Measurements from ENCODE around the gene METRN. TPM values are rescaled to one million over a fixed set of nuclear protein-coding genes. Genes with fewer than 3 reads are reported as not detected.

The METRN gene
- 15.5 and 41.9 TPM in 2 replicates for total RNA-seq

DNA sequence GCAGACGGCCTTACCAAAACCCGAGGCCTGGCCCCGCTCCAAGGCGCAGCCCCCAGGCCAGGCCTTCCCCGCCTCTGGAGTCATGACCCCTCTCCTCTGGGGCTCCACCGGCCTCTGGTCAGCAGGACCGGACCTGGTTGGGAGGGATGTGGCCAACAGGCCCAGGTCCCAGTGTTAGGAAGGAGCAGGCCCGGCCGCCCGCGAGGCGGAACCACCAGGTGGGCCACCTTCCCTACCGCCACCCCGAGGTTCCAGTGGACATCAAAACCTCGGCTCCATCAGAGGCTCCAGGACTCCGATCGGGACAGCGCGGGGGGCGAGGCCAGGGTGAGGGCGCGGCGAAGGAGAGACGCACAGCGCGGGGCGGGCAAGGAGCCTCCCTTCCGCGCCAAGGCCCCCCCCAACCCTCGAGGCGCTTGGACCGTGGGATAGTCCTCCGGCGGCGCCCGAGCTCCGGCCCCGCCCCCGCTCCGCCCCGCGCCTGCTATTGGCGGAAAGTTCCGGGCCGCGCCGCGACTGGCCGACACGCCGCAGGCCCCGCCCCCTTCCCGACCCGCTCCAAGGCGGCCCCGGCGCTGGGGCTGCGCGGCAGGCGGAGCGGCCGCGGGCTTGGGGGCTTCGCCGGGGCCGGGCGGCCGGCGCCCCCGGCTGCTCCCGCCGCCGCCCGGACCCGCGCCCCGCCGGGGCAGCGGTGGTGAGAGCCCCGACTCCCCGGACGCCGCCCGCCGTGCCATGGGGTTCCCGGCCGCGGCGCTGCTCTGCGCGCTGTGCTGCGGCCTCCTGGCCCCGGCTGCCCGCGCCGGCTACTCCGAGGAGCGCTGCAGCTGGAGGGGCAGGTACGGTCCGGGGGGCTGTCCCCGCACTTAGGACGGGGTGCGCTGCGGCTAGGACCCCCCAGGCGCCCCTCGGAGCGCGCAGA lies at the start of gene METRN:
METRN (plus strand) TSS at position 561 of the 919 bp plus-strand sequence; CDS start at position 733, 172 bp downstream.

DNA sequence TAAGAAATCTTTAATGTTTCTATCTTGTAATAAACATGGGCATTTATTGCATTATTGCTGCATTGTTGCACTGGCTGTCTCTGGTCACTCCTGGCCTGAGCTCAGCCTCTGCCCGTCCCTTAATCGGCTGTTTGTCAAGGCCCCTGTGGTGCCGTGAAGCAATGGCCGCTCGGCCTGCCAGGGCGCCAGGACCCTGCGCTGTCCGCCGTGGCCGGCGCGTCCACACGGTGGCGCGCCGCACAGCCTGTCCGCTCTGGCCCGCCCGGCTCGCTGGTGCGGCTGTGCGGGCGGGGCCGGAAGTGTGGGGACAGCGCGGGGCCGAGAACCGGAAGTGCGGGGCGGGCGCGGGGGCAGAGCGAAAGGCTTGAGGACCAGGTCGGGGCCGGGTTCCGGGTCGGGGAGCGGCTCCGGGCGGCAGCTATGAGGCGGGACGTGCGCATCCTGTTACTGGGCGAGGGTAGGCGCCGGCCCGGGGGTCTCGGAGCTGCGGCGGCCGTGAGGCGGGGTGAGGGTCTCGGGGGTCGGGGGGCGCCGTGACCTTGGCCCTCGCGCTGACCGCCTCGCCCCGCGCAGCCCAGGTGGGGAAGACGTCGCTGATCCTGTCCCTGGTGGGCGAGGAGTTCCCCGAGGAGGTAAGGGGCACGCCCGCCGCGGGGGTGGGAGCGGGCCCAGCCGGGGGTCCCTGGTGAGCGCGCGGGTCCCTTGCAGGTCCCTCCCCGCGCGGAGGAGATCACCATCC lies 47.0 kb upstream of the METRN start, which contains the start of gene RHOT2:
RHOT2 (plus strand) TSS at position 353 of the 739 bp plus-strand sequence; CDS start at position 421, 68 bp downstream.

DNA sequence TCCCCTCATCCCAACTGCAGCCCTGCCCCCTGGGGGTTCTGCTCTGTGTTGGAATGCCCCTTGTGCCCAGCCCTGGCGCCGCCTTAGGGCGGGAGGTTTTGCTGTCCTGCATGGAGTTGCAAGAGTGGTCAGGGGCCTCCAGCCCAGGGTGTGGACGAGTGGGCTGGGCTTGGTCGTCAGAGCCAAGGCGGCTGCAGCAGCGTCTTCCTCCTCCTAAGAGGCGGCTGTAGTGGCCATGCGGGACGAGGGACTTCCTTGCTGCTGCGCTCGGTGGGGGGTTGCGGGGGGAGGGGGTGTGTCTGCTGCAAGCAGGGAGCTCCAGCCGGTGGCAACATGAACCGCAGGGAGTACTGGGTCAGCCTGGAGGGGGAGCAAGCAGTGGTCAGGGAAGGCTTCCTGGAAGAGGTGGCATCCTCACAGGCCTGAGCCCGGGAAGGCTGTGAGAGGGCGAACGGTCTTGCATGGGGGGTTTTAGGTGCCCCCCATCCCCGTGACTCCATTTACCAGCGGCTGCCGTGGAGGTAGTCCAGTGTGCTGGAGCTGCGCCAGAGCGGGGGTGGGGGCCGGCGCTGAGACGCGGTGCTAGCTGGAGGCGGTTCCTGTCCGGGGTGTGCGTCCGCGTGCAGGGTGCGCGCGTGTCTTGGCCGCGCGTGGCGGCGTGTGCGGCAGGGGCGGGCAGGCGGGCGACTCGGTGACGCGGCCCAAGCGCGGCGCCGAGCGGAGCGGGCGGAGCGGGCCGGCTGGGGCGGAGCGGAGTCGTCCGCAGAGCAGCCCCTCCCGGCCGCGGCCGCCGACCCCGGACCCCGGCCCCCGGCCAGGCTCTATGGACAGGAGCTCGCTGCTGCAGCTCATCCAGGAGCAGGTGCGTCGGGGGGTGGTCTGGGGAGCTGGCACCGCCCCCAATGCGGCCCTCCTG lies 39.7 kb upstream of the METRN start, which contains the start of gene RHBDL1:
RHBDL1 (plus strand) TSS at position 704 of the 916 bp plus-strand sequence; CDS start at position 824, 120 bp downstream.

DNA sequence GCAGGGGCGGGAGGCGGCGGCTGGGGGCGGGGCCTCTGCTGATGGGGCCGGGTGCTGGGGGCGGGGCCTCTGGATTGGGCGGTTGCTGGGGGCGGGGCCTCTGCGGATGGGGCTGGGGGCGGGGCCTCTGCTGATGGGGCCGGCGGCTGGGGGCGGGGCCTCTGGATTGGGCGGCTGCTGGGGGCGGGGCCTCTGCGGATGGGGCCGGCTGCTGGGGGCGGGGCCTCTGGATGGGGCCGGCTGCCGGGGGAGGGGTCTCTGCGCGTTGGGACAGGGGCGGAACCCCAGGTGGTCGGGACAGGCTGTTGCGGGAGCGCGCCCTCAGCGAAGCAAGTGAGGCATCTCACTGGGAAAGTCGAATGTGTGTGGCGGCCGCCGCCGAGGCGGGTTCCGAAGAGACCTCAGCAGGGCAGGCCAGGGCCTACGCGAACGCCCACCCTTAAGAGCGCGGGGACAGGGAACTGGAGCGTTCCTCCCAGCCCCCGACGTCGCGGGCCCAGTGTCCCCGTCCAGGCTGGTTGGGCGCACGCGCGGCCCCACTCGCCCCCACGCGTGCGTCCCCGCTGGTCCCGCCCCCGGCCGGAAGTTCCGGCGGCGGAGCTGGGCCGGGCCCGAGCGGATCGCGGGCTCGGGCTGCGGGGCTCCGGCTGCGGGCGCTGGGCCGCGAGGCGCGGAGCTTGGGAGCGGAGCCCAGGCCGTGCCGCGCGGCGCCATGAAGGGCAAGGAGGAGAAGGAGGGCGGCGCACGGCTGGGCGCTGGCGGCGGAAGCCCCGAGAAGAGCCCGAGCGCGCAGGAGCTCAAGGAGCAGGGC lies 34.9 kb upstream of the METRN start, which contains the start of gene STUB1:
STUB1 (plus strand) TSS at position 597 of the 811 bp plus-strand sequence; CDS start at position 713, 116 bp downstream.

DNA sequence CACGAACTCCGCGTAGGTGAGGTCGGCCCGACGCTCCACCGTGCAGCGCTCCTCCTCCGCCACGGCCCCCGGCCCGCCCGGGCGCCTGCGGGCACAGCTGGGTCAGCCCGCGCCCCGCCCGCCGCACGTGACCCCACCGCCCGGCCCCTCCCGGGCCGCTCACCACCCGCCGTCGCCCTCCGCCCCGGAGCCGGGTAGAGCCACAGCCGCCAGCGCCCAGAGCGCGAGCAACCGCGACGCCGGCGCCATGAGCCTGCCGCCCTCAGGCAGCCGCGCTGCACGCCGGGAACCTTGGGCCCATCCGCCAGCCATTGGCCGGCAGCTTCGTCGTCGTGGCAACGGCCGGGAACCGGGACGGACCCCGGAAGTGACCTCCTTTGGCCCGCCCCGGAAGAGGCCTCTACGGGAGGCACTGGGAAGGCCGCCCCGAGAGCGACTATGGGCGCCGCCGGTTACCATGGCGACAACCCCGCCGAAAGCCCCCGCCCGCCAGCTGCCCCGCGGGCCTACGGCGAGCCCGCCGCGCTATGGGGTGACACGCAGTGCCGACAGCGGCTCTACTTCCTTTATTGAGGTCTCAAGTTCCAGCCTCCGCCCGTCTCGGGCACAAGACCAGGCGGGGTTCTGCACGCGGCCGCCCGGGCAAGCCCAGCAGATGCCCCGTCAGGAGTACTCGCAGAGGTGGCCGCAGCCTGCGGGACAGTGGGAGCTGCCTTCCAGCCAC lies 30.7 kb upstream of the METRN start, which contains the start of gene JMJD8:
JMJD8 (minus strand) TSS at position 264 of the 724 bp plus-strand sequence; CDS start at position 249, 15 bp downstream.

DNA sequence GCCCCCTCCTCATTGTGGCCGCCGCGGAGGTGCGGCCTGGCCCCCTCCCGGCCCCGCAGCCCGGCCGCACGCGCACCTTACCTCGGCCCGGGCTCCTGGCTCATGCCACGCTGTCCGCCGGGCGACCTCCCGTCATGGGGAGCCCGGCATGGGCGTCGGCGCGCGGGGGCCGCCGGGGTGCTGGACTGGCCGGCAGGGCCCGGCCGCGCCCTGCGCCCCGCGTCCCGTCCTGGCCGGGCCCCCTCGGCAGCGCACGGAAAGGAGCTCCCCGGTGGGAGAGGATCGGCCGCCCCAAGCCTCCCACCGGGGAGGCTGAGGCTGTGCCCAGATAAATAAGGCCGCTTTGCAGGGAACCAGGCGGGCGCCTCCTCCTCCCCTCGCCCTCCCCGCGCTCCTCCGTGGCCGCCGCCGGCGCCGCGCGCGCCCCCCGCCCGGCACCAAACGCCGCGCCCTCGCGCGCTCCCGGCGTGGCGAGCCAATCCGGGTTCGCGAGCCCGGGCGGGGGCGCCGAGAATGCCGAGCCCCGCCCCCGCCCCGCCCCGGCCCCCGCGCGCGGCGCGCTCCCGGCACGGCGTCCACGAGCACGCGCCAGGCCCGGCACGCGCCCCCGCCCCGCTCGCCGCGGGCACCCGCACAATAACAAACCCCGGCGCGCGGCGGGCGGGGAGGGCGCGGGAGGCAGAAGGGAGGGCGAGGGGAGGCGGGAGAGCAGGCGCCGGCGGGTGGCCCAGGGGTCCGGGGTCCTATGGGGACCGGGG lies 9.3 kb upstream of the METRN start, which contains the start of gene FBXL16:
FBXL16 (minus strand) TSS at position 371 of the 758 bp plus-strand sequence. CDS start 8,396 bp downstream, outside the sequence.

DNA sequence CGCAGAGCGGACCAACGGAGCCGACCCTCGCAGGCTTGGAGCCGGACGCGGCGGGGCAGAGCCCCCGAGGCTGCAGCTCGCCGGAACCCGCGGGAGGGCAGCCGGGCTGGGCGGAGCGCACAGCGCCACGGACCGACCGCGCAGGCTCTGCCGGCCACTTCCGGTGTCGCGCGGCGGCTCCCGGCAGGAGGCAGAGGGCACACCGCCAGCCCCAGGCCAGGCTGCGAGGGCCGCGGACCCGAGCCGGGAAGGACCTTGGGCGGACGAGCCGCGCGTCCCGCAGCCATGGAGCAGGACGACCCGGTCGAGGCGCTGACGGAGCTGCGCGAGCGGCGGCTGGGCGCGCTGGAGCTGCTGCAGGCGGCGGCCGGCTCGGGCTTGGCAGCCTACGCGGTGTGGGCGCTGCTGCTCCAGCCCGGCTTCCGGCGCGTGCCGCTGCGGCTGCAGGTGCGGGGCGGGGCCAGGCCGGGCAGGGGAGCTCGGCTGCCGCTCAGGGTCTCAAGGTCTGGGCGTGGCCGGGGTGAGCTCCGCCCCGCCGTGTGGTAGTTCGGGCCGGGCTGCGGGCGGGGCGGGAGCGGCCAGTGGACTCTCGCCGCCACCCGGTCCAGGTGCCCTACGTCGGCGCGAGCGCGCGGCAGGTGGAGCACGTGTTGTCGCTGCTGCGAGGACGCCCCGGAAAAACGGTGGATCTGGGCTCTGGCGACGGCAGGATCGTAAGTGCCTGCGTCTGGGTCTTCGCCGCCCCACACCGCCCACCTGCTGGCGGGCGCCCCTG lies 6.3 kb downstream of the METRN start, which contains the start of gene ANTKMT:
ANTKMT (plus strand) TSS at position 157 of the 775 bp plus-strand sequence; CDS start at position 286, 129 bp downstream.

DNA sequence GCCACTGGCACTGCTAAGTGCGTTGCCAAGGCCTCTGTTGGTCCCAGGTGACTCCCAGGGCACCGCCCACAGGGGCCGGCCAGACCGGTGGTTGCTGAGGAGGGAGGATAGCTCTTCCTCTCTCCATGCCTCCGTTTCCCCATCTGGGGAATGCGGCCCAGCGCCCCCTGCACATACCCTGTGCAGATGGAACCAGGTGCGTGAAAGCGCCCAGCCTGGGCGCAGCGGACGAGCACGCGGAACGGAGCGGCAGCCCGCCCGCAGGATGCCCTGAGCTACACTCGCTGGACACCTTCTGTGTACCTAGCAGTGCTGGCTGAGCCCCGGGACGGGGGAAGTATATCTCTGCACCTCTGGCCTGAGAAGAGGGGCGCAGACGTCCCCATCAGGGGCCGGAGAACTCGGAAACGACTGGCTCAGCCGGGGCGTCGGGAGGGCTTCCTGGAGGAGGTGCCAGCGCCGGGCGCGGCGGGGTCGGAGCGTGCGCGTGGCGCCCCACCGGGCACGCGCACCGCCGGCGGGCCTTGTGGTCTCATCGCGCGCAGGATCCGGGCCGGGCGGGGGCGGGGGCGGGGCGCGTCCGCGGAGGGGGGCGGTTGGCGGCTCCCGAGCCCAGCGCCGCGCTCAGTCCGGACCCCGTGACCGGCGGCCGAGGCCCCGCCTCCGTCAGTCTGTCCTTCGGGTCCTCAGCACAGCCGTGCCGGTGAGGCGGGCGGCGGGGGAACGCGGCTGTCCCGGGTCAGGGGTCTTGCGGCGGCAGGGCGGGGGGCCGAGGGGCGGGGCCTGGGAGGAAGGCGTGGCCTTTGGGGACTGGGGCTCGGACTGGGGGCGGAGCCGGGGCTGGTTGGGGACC lies 11.7 kb downstream of the METRN start, which contains the start of the genes CCDC78 and HAGHL:
CCDC78 (minus strand) TSS at position 6 of the 853 bp plus-strand sequence. CDS start 76 bp downstream, outside the sequence.
HAGHL (plus strand) TSS at position 669 of the 853 bp plus-strand sequence. CDS start 404 bp downstream, outside the sequence.

DNA sequence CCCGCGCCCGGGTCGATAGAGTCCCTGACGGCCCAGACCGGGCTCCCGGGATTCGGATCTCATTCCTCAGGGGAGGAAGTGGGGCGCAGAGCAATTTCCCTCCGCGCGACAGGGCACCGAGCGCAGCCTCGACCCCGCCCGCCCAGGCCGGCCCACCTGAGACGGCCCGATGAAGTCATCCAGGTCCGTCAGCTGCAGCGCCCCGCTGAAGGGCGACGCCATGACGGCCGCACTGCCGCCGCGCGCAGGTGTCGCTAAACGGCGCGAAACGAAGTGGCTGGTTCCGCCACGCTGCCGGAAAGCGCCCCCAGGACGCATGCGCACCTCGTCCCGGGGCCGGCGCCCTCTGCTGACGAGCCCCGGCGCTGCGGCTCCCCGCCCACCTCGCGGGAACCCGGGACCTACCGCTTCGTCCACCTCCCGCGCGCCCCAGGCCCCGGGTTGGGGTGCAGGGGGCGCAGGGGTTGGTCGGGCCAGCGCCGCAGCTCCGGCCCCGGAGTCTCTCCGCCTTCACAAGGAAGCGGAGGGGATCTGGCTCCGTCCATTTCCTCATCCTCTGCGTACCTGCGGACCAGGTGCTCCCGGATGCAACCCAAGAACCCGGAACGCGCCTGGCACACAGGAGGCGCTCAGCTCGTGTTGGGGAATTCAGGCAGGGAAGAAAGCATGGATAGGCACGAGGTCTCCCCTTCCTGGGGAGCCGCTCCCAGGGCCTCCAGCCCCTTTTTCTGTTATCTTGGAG lies 26.0 kb downstream of the METRN start, which contains the start of gene CIAO3:
CIAO3 (minus strand) TSS at position 234 of the 742 bp plus-strand sequence; CDS start at position 222, 12 bp downstream.

DNA sequence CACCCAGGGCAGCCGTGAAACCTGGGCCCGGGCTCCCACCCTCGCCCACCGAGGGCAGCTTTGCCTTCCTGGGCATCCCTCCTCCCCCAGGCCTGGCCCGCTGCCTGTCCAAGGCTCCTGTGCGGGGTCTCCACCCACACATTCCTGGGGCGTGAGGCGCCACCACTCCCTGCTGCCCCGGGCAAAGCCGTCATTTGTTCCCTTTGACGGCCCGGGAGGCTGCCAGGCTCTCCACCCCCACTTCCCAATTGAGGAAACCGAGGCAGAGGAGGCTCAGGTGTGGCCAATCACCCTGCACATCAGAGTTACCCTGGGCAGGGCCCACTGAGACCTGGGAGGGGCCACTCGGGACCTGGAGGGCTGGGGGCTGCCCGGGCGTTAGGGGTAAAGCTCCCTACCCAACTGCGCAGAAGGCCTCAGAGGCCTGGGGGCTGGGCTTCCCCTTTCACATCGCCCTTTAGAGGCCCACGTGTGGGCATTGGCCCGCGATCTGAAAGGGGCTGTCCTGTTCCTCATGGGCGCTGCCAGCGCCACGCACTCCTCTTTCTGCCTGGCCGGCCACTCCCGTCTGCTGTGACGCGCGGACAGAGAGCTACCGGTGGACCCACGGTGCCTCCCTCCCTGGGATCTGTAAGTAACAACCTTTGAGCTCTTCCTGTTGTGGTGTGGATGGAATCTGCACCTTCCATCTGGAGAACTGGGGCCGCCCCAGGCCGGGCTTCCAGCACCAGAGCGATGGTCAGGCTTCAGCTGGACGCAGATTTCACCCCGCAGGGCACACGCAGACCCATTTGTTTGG lies 45.8 kb downstream of the METRN start, which contains the start of gene MSLN:
MSLN (plus strand) TSS at position 190 of the 799 bp plus-strand sequence. CDS start 1,947 bp downstream, outside the sequence.

Other genes with a start within 250 kb of the METRN start
- gene CAPN15, start 187.4 kb upstream of the METRN start, total RNA-seq, result 30.2 and 41.9 TPM in 2 replicates
- under 0.01 TPM in 1 of 2 replicates, not detected in the other for gene PRR35, start 154.7 kb upstream of the METRN start, total RNA-seq
- gene NHLRC4, start 148.1 kb upstream of the METRN start, total RNA-seq, result 1.6 and 2.0 TPM in 2 replicates
- 23.1 and 24.2 TPM in 2 replicates for gene PIGQ, start 145.2 kb upstream of the METRN start, total RNA-seq
- gene RAB40C, start 125.1 kb upstream of the METRN start, total RNA-seq, result 8.4 and 11.1 TPM in 2 replicates
- 0.15 TPM in 1 of 2 replicates, not detected in the other for gene WFIKKN1, start 84.1 kb upstream of the METRN start, total RNA-seq
- gene METTL26, start 78.8 kb upstream of the METRN start, total RNA-seq, result 68.7 and 115 TPM in 2 replicates
- gene MCRIP2, start 73.3 kb upstream of the METRN start, total RNA-seq, result 22.6 and 23.7 TPM in 2 replicates
- gene WDR90, start 65.8 kb upstream of the METRN start, total RNA-seq, result 8.8 and 9.4 TPM in 2 replicates
- gene RHOT2, start 47.0 kb upstream of the METRN start, total RNA-seq, result 32.1 and 35.7 TPM in 2 replicates
- 0.30 and 0.65 TPM in 2 replicates for gene RHBDL1, start 39.4 kb upstream of the METRN start, total RNA-seq
- gene STUB1, start 34.7 kb upstream of the METRN start, total RNA-seq, result 139 and 144 TPM in 2 replicates
- 22.0 and 29.6 TPM in 2 replicates for gene JMJD8, start 30.8 kb upstream of the METRN start, total RNA-seq
- 2.6 TPM in 2 replicates for gene WDR24, start 24.7 kb upstream of the METRN start, total RNA-seq
- 0.32 TPM in 1 of 2 replicates, not detected in the other for gene FBXL16, start 9.3 kb upstream of the METRN start, total RNA-seq
- gene ANTKMT, start 6.0 kb downstream of the METRN start, total RNA-seq, result 38.3 and 43.9 TPM in 2 replicates
- 0.15 and 1.3 TPM in 2 replicates for gene CCDC78, start 11.3 kb downstream of the METRN start, total RNA-seq
- gene HAGHL, start 12.0 kb downstream of the METRN start, total RNA-seq, result 3.6 and 12.0 TPM in 2 replicates
- gene CIAO3, start 25.9 kb downstream of the METRN start, total RNA-seq, result 27.3 and 33.6 TPM in 2 replicates
- gene MSLN, start 45.6 kb downstream of the METRN start, total RNA-seq, result not detected in 2 replicates
- 35.4 and 37.1 TPM in 2 replicates for gene RPUSD1, start 73.3 kb downstream of the METRN start, total RNA-seq
- 13.6 and 22.2 TPM in 2 replicates for gene CHTF18, start 73.5 kb downstream of the METRN start, total RNA-seq
- not detected in 2 replicates for gene GNG13, start 85.6 kb downstream of the METRN start, total RNA-seq

Measured in epithelial cell of umbilical artery (primary cell).